IPS-15b (cell line): ENCODE results near the gene PHETA1.
"Not testable (repeated sequence)": the region's sequence is repeated elsewhere in the genome, so short reads cannot be mapped to it uniquely, and the experiment has no call there.

Experiments used
- H3K27me3 ChIP-seq: one replicate; pipeline ENCODE4 v1.6.1; 2013; ENCODE audit warnings: low read length; ENCODE audit not compliant: control insufficient read depth, insufficient read depth
- H3K36me3 ChIP-seq: one replicate; pipeline ENCODE4 v1.6.1; 2013; ENCODE audit warnings: low read length; ENCODE audit not compliant: control insufficient read depth, insufficient read depth
- H3K4me1 ChIP-seq: one replicate; pipeline ENCODE4 v1.6.1; 2013; ENCODE audit warnings: mild to moderate bottlenecking, low read length; ENCODE audit not compliant: control insufficient read depth, insufficient read depth
- H3K4me3 ChIP-seq: one replicate; pipeline ENCODE4 v1.5.1; 2013; ENCODE audit warnings: low read depth, low read length
- H3K9ac ChIP-seq: one replicate; pipeline ENCODE4 v1.6.1; 2013; ENCODE audit warnings: low read depth, mild to moderate bottlenecking, low read length
- H3K9me3 ChIP-seq: one replicate; pipeline ENCODE4 v1.6.1; 2013; ENCODE audit warnings: mild to moderate bottlenecking, low read length; ENCODE audit not compliant: control insufficient read depth, insufficient read depth

Gene PHETA1

DNA sequence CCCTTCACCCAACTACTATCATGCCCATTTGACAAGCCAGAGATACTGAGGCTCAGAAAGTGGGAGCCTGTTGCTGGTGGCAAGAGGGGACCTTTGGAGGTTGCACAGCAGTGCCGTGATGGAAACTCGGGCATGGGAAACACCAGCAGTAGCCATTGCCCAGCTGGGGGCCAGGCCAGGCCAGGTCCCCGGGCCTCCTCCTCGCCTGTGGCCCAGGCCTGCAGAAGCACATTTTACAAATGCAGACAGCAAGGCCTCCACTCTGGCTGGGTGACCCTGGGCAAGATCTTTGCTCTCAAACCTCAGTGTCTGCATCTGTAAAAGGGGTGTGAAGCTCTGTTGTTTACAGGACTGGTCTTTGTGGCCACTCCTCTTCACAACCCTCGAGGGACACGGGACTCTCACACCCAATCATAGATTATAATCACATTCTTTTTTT lies 32.3 kb upstream of the PHETA1 start:
- Histone ChIP-seq H3K27me3 (no peaks in the 10 kb centered on the region), H3K4me1 (peaks cover 14% of the 10 kb centered on the region), H3K36me3 (no peaks in the 10 kb centered on the region), H3K9me3 (no peaks in the 10 kb centered on the region), H3K9ac (no peak overlapping the region), H3K4me3 (no peak overlapping the region)

- not testable (repeated sequence) for H3K36me3 ChIP-seq, H3K27me3 ChIP-seq, H3K9me3 ChIP-seq, H3K4me3 ChIP-seq, H3K9ac ChIP-seq
- peaks cover 14% of the 10 kb centered on the region for H3K4me1 ChIP-seq
These were observed 31.0 kb upstream of the PHETA1 start for GRCh38 chr12:111399741-111400404.

GRCh38 chr12:111398530-111398929 lies 29.6 kb upstream of the PHETA1 start:
- H3K9ac ChIP-seq, result no peak overlapping the region
- peaks cover 5% of the 10 kb centered on the region for H3K4me1 ChIP-seq
- H3K4me3 ChIP-seq, result no peak overlapping the region
- no peaks in the 10 kb centered on the region for H3K36me3 ChIP-seq
- H3K27me3 ChIP-seq, result no peaks in the 10 kb centered on the region
- no peaks in the 10 kb centered on the region for H3K9me3 ChIP-seq

DNA sequence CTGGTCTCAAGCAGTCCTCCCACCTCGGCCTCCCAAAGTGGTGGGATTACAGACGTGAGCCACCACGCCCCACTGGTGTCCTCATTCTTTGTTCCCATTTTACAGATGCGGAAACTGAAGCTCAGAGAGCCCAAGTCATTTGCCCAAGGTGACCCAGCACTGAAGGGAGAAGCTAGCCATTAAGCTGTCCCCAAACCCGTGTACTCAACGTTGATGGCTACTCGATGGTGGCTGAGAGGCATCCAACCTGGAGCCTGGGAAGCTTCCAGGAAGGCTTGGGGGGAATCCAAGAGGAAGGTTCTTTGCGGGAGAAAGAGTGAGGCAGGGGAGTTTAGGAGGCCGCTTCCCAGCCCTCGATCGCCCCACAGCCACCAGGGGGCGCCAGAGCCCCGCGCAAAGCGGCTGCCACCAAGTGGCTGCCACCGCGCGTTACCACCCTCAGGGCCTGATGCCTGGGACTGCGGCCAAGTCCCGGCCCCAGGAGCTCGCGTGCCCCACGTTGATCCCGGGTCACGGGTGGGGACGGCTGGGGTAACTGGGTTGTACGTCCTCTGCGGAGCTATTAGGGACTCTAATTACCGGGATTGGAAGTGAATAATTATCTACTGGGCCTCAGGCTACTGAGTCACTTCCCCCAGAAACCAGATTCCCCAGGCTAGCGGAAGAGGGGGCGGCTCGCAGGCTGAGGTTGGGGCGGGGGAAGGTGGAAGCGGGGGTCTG lies 28.0 kb upstream of the PHETA1 start:
- Histone ChIP-seq H3K4me1 (no peaks in the 10 kb centered on the region), H3K4me3 (no peak overlapping the region), H3K36me3 (no peaks in the 10 kb centered on the region), H3K9me3 (no peaks in the 10 kb centered on the region), H3K9ac (no peak overlapping the region), H3K27me3 (no peaks in the 10 kb centered on the region)

DNA sequence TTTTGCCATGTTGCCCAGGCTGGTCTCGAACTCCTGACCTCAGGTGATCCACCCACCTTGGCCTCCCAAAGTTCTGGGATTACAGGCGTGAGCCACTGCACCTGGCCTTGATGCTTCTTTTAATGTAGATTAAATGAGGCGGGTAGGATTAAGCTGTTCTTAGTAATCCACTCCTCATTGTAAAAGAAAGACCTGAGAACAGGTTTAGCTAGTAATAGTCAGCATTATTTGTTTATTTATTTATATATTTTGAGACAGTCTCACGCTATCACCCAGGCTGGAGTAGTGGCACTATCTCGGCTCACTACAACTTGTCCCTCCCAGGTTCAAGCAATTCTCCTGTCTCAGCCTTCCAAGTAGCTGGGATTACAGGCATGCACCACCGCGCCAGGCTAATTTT lies 27.4 kb upstream of the PHETA1 start:
- H3K4me3 ChIP-seq, H3K36me3 ChIP-seq, H3K27me3 ChIP-seq, H3K9me3 ChIP-seq, H3K9ac ChIP-seq, H3K4me1 ChIP-seq: not testable (repeated sequence)

DNA sequence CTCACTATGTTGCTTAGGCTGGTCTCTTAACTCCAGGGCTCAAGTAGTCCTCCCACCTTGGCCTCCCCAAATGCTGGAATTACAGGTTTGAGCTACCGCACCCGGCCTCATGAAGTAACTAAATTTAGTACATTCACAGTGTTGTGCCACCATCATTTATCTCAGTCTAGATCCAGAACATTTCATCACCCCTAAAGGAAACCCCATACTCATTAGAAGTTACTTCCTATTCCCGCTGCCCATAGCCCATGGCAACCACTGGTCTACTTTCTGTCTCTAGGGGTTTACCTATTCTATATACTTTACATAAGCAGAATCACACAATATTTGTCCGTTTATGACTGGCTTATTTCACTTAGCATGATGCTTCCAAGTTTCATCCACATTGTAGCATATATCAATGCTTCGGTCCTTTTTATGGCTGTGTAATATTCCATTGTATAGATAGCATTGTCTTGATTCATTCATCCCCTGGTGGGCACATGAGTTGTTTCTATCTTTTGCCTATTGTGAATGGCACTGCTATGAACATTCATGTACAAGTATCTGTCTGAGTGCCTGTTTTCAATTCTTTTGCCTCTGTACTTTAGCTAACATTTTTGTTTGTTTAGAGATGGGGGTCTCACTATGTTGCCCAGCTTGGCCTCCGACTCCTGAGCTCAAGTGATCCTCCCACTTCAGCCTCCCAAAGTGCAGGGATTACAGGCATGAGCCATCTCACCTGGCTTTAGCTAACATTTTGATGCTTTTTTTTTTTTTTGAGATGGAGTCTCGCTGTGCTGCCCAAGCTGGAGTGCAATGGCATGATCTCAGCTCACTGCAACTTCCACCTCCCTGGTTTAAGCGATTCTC lies 26.7 kb upstream of the PHETA1 start:
- no peaks in the 10 kb centered on the region for H3K9me3 ChIP-seq
- no peak overlapping the region for H3K4me3 ChIP-seq
- H3K27me3 ChIP-seq, result no peaks in the 10 kb centered on the region
- no peaks in the 10 kb centered on the region for H3K36me3 ChIP-seq
- no peak overlapping the region for H3K9ac ChIP-seq
- no peaks in the 10 kb centered on the region for H3K4me1 ChIP-seq

DNA sequence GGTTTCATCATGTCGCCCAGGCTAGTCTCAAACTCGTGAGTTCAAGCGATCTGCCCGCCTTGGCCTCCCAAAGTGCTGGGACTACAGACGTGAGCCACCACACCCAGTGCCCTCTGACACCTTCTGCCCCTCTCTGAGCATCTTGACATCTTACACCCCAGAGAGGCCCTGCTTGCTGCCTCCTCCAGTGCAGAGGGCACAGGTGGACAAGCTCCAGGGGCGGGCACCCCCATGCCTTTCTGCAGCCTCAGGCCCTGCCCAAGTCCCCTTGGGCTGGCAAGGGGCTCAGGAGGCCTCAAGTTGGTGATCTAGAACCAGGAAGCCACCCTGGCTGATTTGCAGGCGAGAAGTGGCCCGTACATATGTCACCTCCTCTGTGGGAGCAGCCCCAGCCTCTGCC lies 25.6 kb upstream of the PHETA1 start:
- Histone ChIP-seq H3K36me3 (no peaks in the 10 kb centered on the region), H3K4me1 (no peaks in the 10 kb centered on the region), H3K4me3 (no peak overlapping the region), H3K27me3 (no peaks in the 10 kb centered on the region), H3K9ac (no peak overlapping the region), H3K9me3 (no peaks in the 10 kb centered on the region)

DNA sequence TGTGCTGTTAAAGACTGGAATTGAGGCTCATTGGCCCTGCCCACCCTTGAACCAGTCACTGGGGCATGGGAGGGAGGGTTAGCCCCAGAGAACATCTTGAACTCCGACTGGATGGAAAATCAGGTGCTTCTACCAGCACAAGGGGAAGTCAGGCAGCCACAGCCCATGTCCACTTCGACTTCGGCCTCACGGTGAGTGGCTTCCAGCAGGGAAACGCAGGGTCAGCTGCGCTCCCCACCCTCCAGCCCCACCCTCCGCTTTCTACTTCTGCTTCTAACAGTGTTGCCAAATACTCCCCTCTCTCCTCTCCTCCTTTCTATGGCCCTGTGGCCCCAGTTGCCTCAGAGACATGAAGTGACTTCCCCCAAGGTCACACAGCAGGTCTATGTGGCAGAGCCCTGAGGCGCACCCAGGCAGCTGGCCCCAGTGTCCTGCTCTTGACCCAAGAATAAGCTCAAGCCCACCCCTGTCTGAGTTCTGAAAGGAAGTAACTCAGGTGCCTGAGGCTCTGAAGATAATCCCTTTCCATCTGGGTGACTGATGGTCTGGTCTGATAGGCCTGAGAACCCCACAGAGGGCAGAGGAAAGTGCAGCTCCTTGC lies 24.9 kb upstream of the PHETA1 start:
- Histone ChIP-seq H3K9me3 (no peaks in the 10 kb centered on the region), H3K4me3 (no peak overlapping the region), H3K27me3 (no peaks in the 10 kb centered on the region), H3K4me1 (no peaks in the 10 kb centered on the region), H3K36me3 (no peaks in the 10 kb centered on the region), H3K9ac (no peak overlapping the region)

- no peaks in the 10 kb centered on the region for H3K9me3 ChIP-seq
- no peak overlapping the region for H3K4me3 ChIP-seq
- H3K27me3 ChIP-seq, result no peaks in the 10 kb centered on the region
- H3K9ac ChIP-seq, result no peak overlapping the region
- H3K4me1 ChIP-seq, result no peaks in the 10 kb centered on the region
- no peaks in the 10 kb centered on the region for H3K36me3 ChIP-seq
These were observed 22.0 kb upstream of the PHETA1 start for GRCh38 chr12:111390910-111391309.

- Histone ChIP-seq H3K4me1 (no peaks in the 10 kb centered on the region), H3K4me3 (no peak overlapping the region), H3K9me3 (no peaks in the 10 kb centered on the region), H3K36me3 (no peaks in the 10 kb centered on the region), H3K9ac (no peak overlapping the region), H3K27me3 (no peaks in the 10 kb centered on the region)
These were observed 20.7 kb upstream of the PHETA1 start for GRCh38 chr12:111389635-111390034.

DNA sequence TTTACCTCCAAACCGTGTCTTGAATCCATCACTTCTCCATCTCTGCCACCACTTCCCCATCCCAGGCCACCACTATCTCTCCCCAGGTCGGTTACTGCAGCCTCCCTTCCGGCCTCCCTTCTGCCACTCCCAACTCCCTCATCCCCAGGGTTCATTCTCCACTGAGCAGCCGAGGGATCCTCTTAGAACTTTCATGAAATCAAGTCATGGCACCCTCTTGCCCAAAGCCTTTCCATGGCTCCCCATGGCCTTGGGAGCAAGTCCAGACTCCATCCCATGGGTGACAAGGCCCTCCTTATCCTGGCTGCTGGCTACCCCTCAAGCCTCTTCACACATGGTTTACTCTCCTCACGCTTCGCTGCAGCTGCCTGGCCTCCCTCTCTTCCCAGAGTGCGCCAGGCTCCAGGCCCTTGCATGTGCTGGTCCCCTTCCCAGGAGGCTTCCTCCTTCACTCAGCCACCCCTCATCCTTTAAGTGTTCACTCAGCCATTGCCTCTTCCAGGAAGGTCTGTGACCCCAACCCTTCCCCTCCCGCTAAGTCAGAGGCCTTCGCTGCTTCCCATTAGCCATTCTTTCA lies 18.9 kb upstream of the PHETA1 start:
- H3K4me1 ChIP-seq, result no peaks in the 10 kb centered on the region
- no peaks in the 10 kb centered on the region for H3K9me3 ChIP-seq
- H3K27me3 ChIP-seq, result no peaks in the 10 kb centered on the region
- no peaks in the 10 kb centered on the region for H3K36me3 ChIP-seq
- H3K4me3 ChIP-seq, result no peak overlapping the region
- no peak overlapping the region for H3K9ac ChIP-seq
